Endodermal cell (in vitro differentiated cells): ENCODE data around the gene ITCH. TPM values are rescaled to one million over a fixed set of nuclear protein-coding genes. Genes with fewer than 3 reads are reported as not detected.
"Not testable (repeated sequence)": the region's sequence is repeated elsewhere in the genome, so short reads cannot be mapped to it uniquely, and the experiment has no call there.

Experiments used
- DNase-seq: peaks from one replicate; pipeline ENCODE4 v3.0.0-alpha.2; 2017
- H3K27ac ChIP-seq: 2 replicates; pipeline ENCODE4 v1.5.1; 2013; ENCODE audit warnings: mild to moderate bottlenecking, low read depth, low read length, moderate library complexity
- H3K27me3 ChIP-seq: 2 replicates; pipeline ENCODE4 v1.6.1; 2013; ENCODE audit warnings: mild to moderate bottlenecking, low read length, moderate library complexity; ENCODE audit not compliant: insufficient read depth, control insufficient read depth, poor library complexity, severe bottlenecking
- H3K36me3 ChIP-seq: 2 replicates; pipeline ENCODE4 v1.7.0; 2013; ENCODE audit warnings: mild to moderate bottlenecking, low read length, moderate library complexity; ENCODE audit not compliant: control insufficient read depth, insufficient read depth
- H3K4me1 ChIP-seq: one replicate; pipeline ENCODE4 v1.7.0; 2013; ENCODE audit warnings: low read length; ENCODE audit not compliant: control insufficient read depth, insufficient read depth
- H3K4me3 ChIP-seq: 2 replicates; pipeline ENCODE4 v1.5.1; 2013; ENCODE audit warnings: mild to moderate bottlenecking, low read length, moderate library complexity
- H3K9ac ChIP-seq: 2 replicates; pipeline ENCODE4 v1.6.1; 2013; ENCODE audit warnings: mild to moderate bottlenecking, low read length, moderate library complexity; ENCODE audit not compliant: poor library complexity, severe bottlenecking; ENCODE audit errors: extremely low read depth
- H3K9me3 ChIP-seq: 2 replicates; pipeline ENCODE4 v1.6.1; 2013; ENCODE audit warnings: mild to moderate bottlenecking, low read length, moderate library complexity; ENCODE audit not compliant: control insufficient read depth
- H3K27ac Mint-ChIP-seq: 2 replicates; pipeline ENCODE4 v1.8.0; 2020; ENCODE audit warnings: mixed read lengths
- H3K27me3 Mint-ChIP-seq: 2 replicates; pipeline ENCODE4 v1.8.0; 2021; ENCODE audit warnings: mild to moderate bottlenecking, mixed read lengths; ENCODE audit not compliant: insufficient read depth
- H3K36me3 Mint-ChIP-seq: 2 replicates; pipeline ENCODE4 v1.8.0; 2020; ENCODE audit warnings: low read depth, mixed read lengths
- H3K4me1 Mint-ChIP-seq: 2 replicates; pipeline ENCODE4 v1.8.0; 2020; ENCODE audit warnings: mixed read lengths
- H3K4me3 Mint-ChIP-seq: 2 replicates; pipeline ENCODE4 v1.8.0; 2020; ENCODE audit warnings: mild to moderate bottlenecking, moderate library complexity, mixed read lengths
- H3K9me3 Mint-ChIP-seq: 2 replicates; pipeline ENCODE4 v1.8.0; 2020; ENCODE audit warnings: mild to moderate bottlenecking, mixed read lengths
- CTCF ChIP-seq: fragments of 200-600 bp; sonication (generic); conservative IDR thresholded peaks from 2 replicates; pipeline ENCODE4 v1.5.0; 2021; ENCODE audit warnings: antibody characterized with exemption, mild to moderate bottlenecking
- WGBS, 2 experiments: methylation state at CpG; one replicate each; pipeline versions ENCODE4 v1.1.5 to v1.1.7; 2013; ENCODE audit warnings: missing lambda C conversion rate in 2 of 2, mixed read lengths in 1 of 2; ENCODE audit not compliant: insufficient coverage in 1 of 2, insufficient read length in 1 of 2; 5-methylcytosine and 5-hydroxymethylcytosine counted together
- total RNA-seq, 2 donors: library from RNA; stranded (reverse); fragmentation: NEBNext Ultra II Directional in 1 of 2; extraction: Animal tissue kit (Norgen Biotek cat#: 25700) in 1 of 2; gene quantifications; 2 replicates in 1 of 2; 3 replicates in 1 of 2; pipeline ENCODE4 v1.2.1, GENCODE V29; 2021

Gene ITCH
- total RNA-seq, 2 donors from 2014 or later = 65.1 to 84.4 TPM

GRCh38 chr20:34403908-34404307 lies 40.8 kb downstream of the ITCH start:
- 100% methylated on average over 1 of the region's 1 CpG; no CpG with 5 or more reads in 1 of the 2 experiments for WGBS, 2 experiments
- Mint-ChIP-seq H3K27me3 (no peaks in the 10 kb centered on the region), H3K4me3 (no peak overlapping the region), H3K36me3 (peaks cover 53% of the 10 kb centered on the region), H3K4me1 (peaks cover 20% of the 10 kb centered on the region), H3K27ac (peak overlapping the region; percentile 28), H3K9me3 (no peaks in the 10 kb centered on the region)
- no peak for DNase-seq
- no peak overlapping the region for H3K4me3 ChIP-seq
- no peak for TF ChIP-seq CTCF
- H3K27me3 ChIP-seq = no peaks in the 10 kb centered on the region
- H3K4me1 ChIP-seq = no peaks in the 10 kb centered on the region
- H3K36me3 ChIP-seq = peaks cover 50% of the 10 kb centered on the region
- no peak overlapping the region for H3K9ac ChIP-seq
- H3K9me3 ChIP-seq = no peaks in the 10 kb centered on the region
- H3K27ac ChIP-seq = no peak overlapping the region

- no peak overlapping the region for H3K9ac ChIP-seq
- no peak overlapping the region for H3K27ac ChIP-seq
- no peaks in the 10 kb centered on the region for H3K27me3 Mint-ChIP-seq
- H3K4me3 Mint-ChIP-seq = no peak overlapping the region
- H3K27me3 ChIP-seq = no peaks in the 10 kb centered on the region
- no peak for TF ChIP-seq CTCF
- 92% methylated on average over 1 of the region's 1 CpG; no CpG with 5 or more reads in 1 of the 2 experiments for WGBS, 2 experiments
- no peaks in the 10 kb centered on the region for H3K4me1 ChIP-seq
- peaks cover 57% of the 10 kb centered on the region for H3K36me3 ChIP-seq
- no peaks in the 10 kb centered on the region for H3K9me3 ChIP-seq
- H3K4me1 Mint-ChIP-seq = peaks cover 20% of the 10 kb centered on the region
- H3K9me3 Mint-ChIP-seq = no peaks in the 10 kb centered on the region
- peaks cover 55% of the 10 kb centered on the region for H3K36me3 Mint-ChIP-seq
- H3K27ac Mint-ChIP-seq = no peak overlapping the region
- no peak overlapping the region for H3K4me3 ChIP-seq
- DNase-seq = no peak
These were observed 41.7 kb downstream of the ITCH start for GRCh38 chr20:34404803-34405202.

GRCh38 chr20:34405247-34405651 lies 42.2 kb downstream of the ITCH start:
- not testable (repeated sequence) for H3K27me3 ChIP-seq, H3K27ac ChIP-seq, H3K4me3 ChIP-seq, H3K4me1 ChIP-seq, H3K9ac ChIP-seq, H3K9me3 ChIP-seq, H3K27ac Mint-ChIP-seq, H3K27me3 Mint-ChIP-seq, DNase-seq, H3K9me3 Mint-ChIP-seq, H3K4me3 Mint-ChIP-seq
- H3K36me3 Mint-ChIP-seq = peaks cover 55% of the 10 kb centered on the region
- H3K36me3 ChIP-seq = peaks cover 61% of the 10 kb centered on the region
- 96 to 97% methylated on average over 5 to 10 of the region's 10 CpGs for WGBS, 2 experiments
- H3K4me1 Mint-ChIP-seq = peaks cover 18% of the 10 kb centered on the region

GRCh38 chr20:34405942-34406341 lies 42.9 kb downstream of the ITCH start:
- H3K9ac ChIP-seq, DNase-seq, H3K27me3 Mint-ChIP-seq, H3K4me1 ChIP-seq, H3K27ac ChIP-seq, H3K27me3 ChIP-seq, H3K9me3 ChIP-seq, H3K9me3 Mint-ChIP-seq, H3K4me3 Mint-ChIP-seq, H3K4me3 ChIP-seq: not testable (repeated sequence)
- peaks cover 16% of the 10 kb centered on the region for H3K4me1 Mint-ChIP-seq
- H3K27ac Mint-ChIP-seq = peak overlapping the region; percentile 28
- peaks cover 68% of the 10 kb centered on the region for H3K36me3 ChIP-seq
- WGBS, 2 experiments = 93% methylated on average over 3 of the region's 3 CpGs
- peaks cover 60% of the 10 kb centered on the region for H3K36me3 Mint-ChIP-seq
